GM12878 (cell line): ENCODE results near the gene SORCS1. TPM values are rescaled to one million over a fixed set of nuclear protein-coding genes. Genes with fewer than 3 reads are reported as not detected.

Source experiments
- ATAC-seq: fragments of 200-7000 bp; cut with Tn5 transposase; 3 replicates; pipeline ENCODE4 v1.9.1; 2020; ENCODE audit warnings: mild to moderate bottlenecking, moderate library complexity
- BruUV-seq: library from RNA; stranded (reverse); fragments of 400-500 nt; replicated peaks from 2 replicates; lab custom pipeline; 2021; lab: Mats Ljungman, UMichigan
- CTCF ChIA-PET: fragments of 300-600 bp; sonication (Branson Sonifier 250); formaldehyde crosslinking; extraction: SDS; loops from one replicate; lab custom pipeline; 2021; ENCODE audit warnings: inconsistent platforms; lab: Yijun Ruan, JAX
- POLR2A ChIA-PET: fragments of 350-600 bp; formaldehyde crosslinking; extraction: SDS; loops from one replicate; lab custom pipeline; 2021; ENCODE audit warnings: inconsistent platforms; lab: Charles Lee
- RAD21 ChIA-PET: fragments of 300-600 bp; sonication (Branson Sonifier 250); formaldehyde crosslinking; loops from one replicate; lab custom pipeline; 2023; ENCODE audit warnings: antibody characterized with exemption; ENCODE audit not compliant: unreplicated experiment; lab: Charles Lee
- SMC1A ChIA-PET: fragments of 300-600 bp; sonication (Branson Sonifier 250); formaldehyde crosslinking; loops from one replicate; lab custom pipeline; 2023; ENCODE audit not compliant: unreplicated experiment, uncharacterized antibody; lab: Charles Lee
- DNase-seq: peaks from one replicate; pipeline ENCODE4 v3.0.0-alpha.2; 2011; ENCODE audit warnings: low read depth, low spot score
- FAIRE-seq: peaks from 3 replicates; lab custom pipeline; 2011; peaks lifted over from hg19 to GRCh38; lab: Jason Lieb, UNC
- H2AFZ ChIP-seq: 2 replicates; pipeline ENCODE4 v1.6.0; 2011; ENCODE audit warnings: low read depth, low read length, control low read depth; ENCODE audit not compliant: control insufficient read depth
- H3K27ac ChIP-seq: 2 replicates; pipeline ENCODE4 v1.5.1; 2011; ENCODE audit warnings: control low read depth; ENCODE audit not compliant: control insufficient read depth, insufficient read depth
- H3K27me3 ChIP-seq, 2 experiments: replicated peaks in 1 of 2; 2 replicates each; pipeline versions ENCODE4 v1.6.0 to v1.6.1; 2011; ENCODE audit warnings: low read length in 1 of 2; ENCODE audit not compliant: control insufficient read depth in 2 of 2, insufficient read depth in 2 of 2
- H3K36me3 ChIP-seq, 2 experiments: 2 replicates each; pipeline ENCODE4 v1.5.1; 2011; ENCODE audit warnings: low read length in 1 of 2; ENCODE audit not compliant: control insufficient read depth in 2 of 2, insufficient read depth in 2 of 2
- H3K4me1 ChIP-seq: 2 replicates; pipeline ENCODE4 v1.6.1; 2011; ENCODE audit warnings: mild to moderate bottlenecking, low read length, moderate library complexity, mixed read lengths; ENCODE audit not compliant: control insufficient read depth, insufficient read depth
- H3K4me2 ChIP-seq: 2 replicates; pipeline ENCODE4 v1.6.0; 2011; ENCODE audit warnings: control low read depth; ENCODE audit not compliant: control insufficient read depth, insufficient read depth
- H3K4me3 ChIP-seq: fragments of 200-600 bp; sonication (generic); 2 replicates; pipeline ENCODE4 v1.5.1; 2016
- H3K79me2 ChIP-seq: 2 replicates; pipeline ENCODE4 v1.6.0; 2011; ENCODE audit warnings: low read length; ENCODE audit not compliant: control insufficient read depth, insufficient read depth
- H3K9ac ChIP-seq: 2 replicates; pipeline ENCODE4 v1.8.0; 2011; ENCODE audit warnings: low read length, control low read depth, mixed read lengths; ENCODE audit not compliant: control insufficient read depth, insufficient read depth
- H3K9me3 ChIP-seq: replicated peaks from 3 replicates; pipeline ENCODE4 v1.5.1; 2011; ENCODE audit warnings: mild to moderate bottlenecking, low read length; ENCODE audit not compliant: control insufficient read depth, insufficient read depth
- H4K20me1 ChIP-seq: 2 replicates; pipeline ENCODE4 v1.6.0; 2011; ENCODE audit not compliant: control insufficient read depth, insufficient read depth
- ATF2 ChIP-seq: IDR thresholded peaks from 2 replicates; pipeline ENCODE4 v1.6.1; 2012; ENCODE audit warnings: low read length, inconsistent platforms
- CHD1 ChIP-seq: IDR thresholded peaks from 2 replicates; pipeline ENCODE4 v1.6.1; 2012; ENCODE audit warnings: low read depth, low read length, improper control_type of control experiment
- CUX1 ChIP-seq: IDR thresholded peaks from 2 replicates; pipeline ENCODE4 v1.6.1; 2012; ENCODE audit warnings: improper control_type of control experiment, low read depth, low read length; ENCODE audit not compliant: insufficient replicate concordance
- HDGF ChIP-seq: fragments of 450-650 bp; IDR thresholded peaks from 2 replicates; pipeline ENCODE4 v1.6.1; 2016; ENCODE audit warnings: antibody characterized with exemption
- MAX ChIP-seq: IDR thresholded peaks from 2 replicates; pipeline ENCODE4 v1.6.1; 2012; ENCODE audit warnings: low read depth, low read length, improper control_type of control experiment
- SKIL ChIP-seq: fragments of 450-650 bp; IDR thresholded peaks from 2 replicates; pipeline ENCODE4 v1.6.1; 2017; ENCODE audit warnings: mild to moderate bottlenecking, low read depth, inconsistent platforms; ENCODE audit not compliant: poor library complexity, severe bottlenecking
- WGBS: methylation state at CpG from one replicate; pipeline ENCODE4 v1.1.6; 2016; ENCODE audit warnings: low lambda C conversion rate; ENCODE audit not compliant: insufficient replicate concordance, insufficient coverage; ENCODE audit errors: missing lambda C conversion rate; 5-methylcytosine and 5-hydroxymethylcytosine counted together
- in situ Hi-C: fragments of 300-500 bp; cut with MboI; formaldehyde crosslinking; loops from 9 replicates; pipeline ENCODE4 v1.14.3; 2018; ENCODE audit warnings: mixed read lengths
- intact Hi-C: fragments of 100-400 bp; cut with micrococcal nuclease; formaldehyde crosslinking; loops from one replicate; pipeline ENCODE4 v1.14.2; 2022; ENCODE audit not compliant: unreplicated experiment
- polyA plus RNA-seq, 11 experiments: library from polyadenylated mRNA; depleted of rRNA in 4 of 11; unstranded in 6 of 11; stranded (reverse) in 5 of 11; fragments of >200 nt; fragmentation: Nextera tagmentation in 4 of 11; fragmentation: Illumina TruSeq in 1 of 11; extraction: Ambion mirVana in 4 of 11; extraction: Trizol in 1 of 11; gene quantifications; 1 replicate in 1 of 11; 2 replicates in 10 of 11; pipeline versions ENCODE4 v1.2.1 to v1.2.3, GENCODE V29; 2011 to 2016; ENCODE audit warnings: inconsistent platforms in 2 of 11, missing spikeins in 2 of 11, low read depth in 1 of 11
- total RNA-seq, 4 experiments: library from RNA; depleted of rRNA in 3 of 4; stranded (reverse); fragments of >200 nt in 3 of 4; fragmentation: Illumina TruSeq in 1 of 4; extraction: Trizol in 1 of 4; gene quantifications; 2 replicates each; pipeline versions ENCODE4 v1.2.1 to v1.2.3, GENCODE V29; 2013 to 2021

SORCS1 gene
- total and polyA plus RNA-seq, 10 of the 15 experiments (the other 5 are each of a cell fraction or from before 2014, with no cell fraction given): 0.02 to 9.6 (median 0.06) TPM; not detected in 3

- DNase-seq: no peak
- POLR2A ChIA-PET: no interaction called here
- no peaks in the 10 kb centered on the region for H3K4me1 ChIP-seq
- TF ChIP-seq ATF2: no peak
- TF ChIP-seq, all 136 proteins: peak for 0
- Histone ChIP-seq H3K4me3 (no peak overlapping the region), H3K27me3 (no peaks in the 10 kb centered on the region; a peak in 1 of 4 replicates), H3K27ac (no peak overlapping the region), H3K79me2 (no peaks in the 10 kb centered on the region), H3K36me3 (no peaks in the 10 kb centered on the region), H2AFZ (no peak overlapping the region), H3K4me2 (no peak overlapping the region), H3K9ac (no peak overlapping the region), H4K20me1 (no peaks in the 10 kb centered on the region), H3K9me3 (no peaks in the 10 kb centered on the region)
- RAD21 ChIA-PET: interaction anchor here (1.0 kb wide), 1 partner anchor 215 kb away, joined by 3 read pairs; no protein-coding TSS in a partner anchor
- FAIRE-seq (no peak), ATAC-seq (no peak)
- in situ Hi-C loops (no loop called here), intact Hi-C loops (no loop called here)
- CTCF ChIA-PET: interaction anchor here (1.7 kb wide), 1 partner anchor 60 kb away, joined by 10 read pairs; no protein-coding TSS in a partner anchor
- 35% methylated on average over 7 of the region's 7 CpGs for WGBS
- BruUV-seq: no TSS peak
- SMC1A ChIA-PET: interaction anchor here (1.0 to 2.1 kb wide), 5 partner anchors 8 to 1437 kb away, joined by 3 to 5 read pairs (median 4); no protein-coding TSS in a partner anchor
Measured at GRCh38 chr10:106765928-106766327, 398.6 kb downstream of the SORCS1 start.

GRCh38 chr10:106765241-106765754, 399.2 kb downstream of the SORCS1 start:
- intact Hi-C loops (no loop called here), in situ Hi-C loops (no loop called here)
- POLR2A ChIA-PET: no interaction called here
- no peak overlapping the region for H3K27ac ChIP-seq
- H3K79me2 ChIP-seq: no peaks in the 10 kb centered on the region
- DNase-seq: no peak
- H3K9me3 ChIP-seq: no peaks in the 10 kb centered on the region
- SMC1A ChIA-PET: interaction anchor here (1.0 to 2.1 kb wide), 5 partner anchors 9 to 1438 kb away, joined by 3 to 5 read pairs (median 4); no protein-coding TSS in a partner anchor
- no peak overlapping the region for H3K9ac ChIP-seq
- RAD21 ChIA-PET: interaction anchor here (1.0 kb wide), 1 partner anchor 216 kb away, joined by 3 read pairs; no protein-coding TSS in a partner anchor
- no peaks in the 10 kb centered on the region for H3K27me3 ChIP-seq
- no peaks in the 10 kb centered on the region for H3K36me3 ChIP-seq
- H3K4me2 ChIP-seq: no peak overlapping the region
- H3K4me3 ChIP-seq: no peak overlapping the region
- no TSS peak for BruUV-seq
- no peak for FAIRE-seq
- CTCF ChIA-PET: interaction anchor here (0.8 to 1.7 kb wide), 2 partner anchors 59 to 140 kb away, joined by 3 to 10 read pairs; no protein-coding TSS in a partner anchor
- ATAC-seq: no peak
- no peak overlapping the region for H2AFZ ChIP-seq
- no peaks in the 10 kb centered on the region for H4K20me1 ChIP-seq
- no peaks in the 10 kb centered on the region for H3K4me1 ChIP-seq
- WGBS: 0% methylated on average over 1 of the region's 1 CpG
- TF ChIP-seq CUX1 (no peak), CHD1 (no peak), SKIL (no peak), HDGF (no peak), MAX (no peak)
